Nephron progenitor cell (in vitro differentiated cells): ENCODE data around the gene ZNF639.

Experiments
- DNase-seq: peaks from one replicate; pipeline ENCODE4 v3.0.0; 2021
- H3K27ac Mint-ChIP-seq: 2 replicates; pipeline ENCODE4 v1.8.0; 2021; ENCODE audit warnings: mild to moderate bottlenecking, moderate library complexity, mixed read lengths
- H3K27me3 Mint-ChIP-seq: 2 replicates; pipeline ENCODE4 v1.8.0; 2021; ENCODE audit warnings: mild to moderate bottlenecking, low read depth, mixed read lengths; ENCODE audit not compliant: poor library complexity
- H3K36me3 Mint-ChIP-seq: 2 replicates; pipeline ENCODE4 v1.8.0; 2021; ENCODE audit warnings: low read depth, mixed read lengths
- H3K4me1 Mint-ChIP-seq: 2 replicates; pipeline ENCODE4 v1.8.0; 2021; ENCODE audit warnings: mixed read lengths
- H3K4me3 Mint-ChIP-seq: 2 replicates; pipeline ENCODE4 v1.8.0; 2021; ENCODE audit warnings: mild to moderate bottlenecking, moderate library complexity, mixed read lengths
- H3K9me3 Mint-ChIP-seq: 2 replicates; pipeline ENCODE4 v1.8.0; 2021; ENCODE audit warnings: mild to moderate bottlenecking, moderate library complexity, mixed read lengths
- TF ChIP-seq, protein P1 (sequence below): fragments of 200-600 bp; sonication (generic); IDR thresholded peaks from 2 replicates; pipeline ENCODE4 v1.5.0; 2021; ENCODE audit warnings: antibody characterized with exemption

The ZNF639 gene

DNA sequence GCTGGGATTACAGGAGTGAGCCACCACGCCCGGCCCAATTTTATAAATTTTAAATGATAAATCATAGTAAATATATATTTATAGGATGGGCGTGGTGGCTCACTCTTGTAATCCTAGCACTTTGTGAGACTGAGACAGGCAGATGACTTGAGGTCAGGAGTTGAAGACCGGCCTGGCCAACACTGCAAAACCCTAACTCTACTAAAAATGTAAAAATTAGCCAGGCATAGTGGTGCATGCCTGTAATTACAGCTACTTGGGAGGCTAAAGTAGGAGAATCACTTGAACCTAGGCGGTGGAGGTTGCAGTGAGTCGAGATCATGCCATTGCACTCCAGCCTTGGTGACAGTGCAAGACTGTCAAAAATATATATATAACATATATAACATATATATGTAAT, 51.1 kb downstream of the ZNF639 start:
- Mint-ChIP-seq H3K36me3 (peaks cover 32% of the 10 kb centered on the region), H3K4me1 (no peaks in the 10 kb centered on the region), H3K27ac (no peak overlapping the region), H3K4me3 (no peak overlapping the region), H3K27me3 (no peaks in the 10 kb centered on the region), H3K9me3 (no peaks in the 10 kb centered on the region)
- TF ChIP-seq, protein P1, sequence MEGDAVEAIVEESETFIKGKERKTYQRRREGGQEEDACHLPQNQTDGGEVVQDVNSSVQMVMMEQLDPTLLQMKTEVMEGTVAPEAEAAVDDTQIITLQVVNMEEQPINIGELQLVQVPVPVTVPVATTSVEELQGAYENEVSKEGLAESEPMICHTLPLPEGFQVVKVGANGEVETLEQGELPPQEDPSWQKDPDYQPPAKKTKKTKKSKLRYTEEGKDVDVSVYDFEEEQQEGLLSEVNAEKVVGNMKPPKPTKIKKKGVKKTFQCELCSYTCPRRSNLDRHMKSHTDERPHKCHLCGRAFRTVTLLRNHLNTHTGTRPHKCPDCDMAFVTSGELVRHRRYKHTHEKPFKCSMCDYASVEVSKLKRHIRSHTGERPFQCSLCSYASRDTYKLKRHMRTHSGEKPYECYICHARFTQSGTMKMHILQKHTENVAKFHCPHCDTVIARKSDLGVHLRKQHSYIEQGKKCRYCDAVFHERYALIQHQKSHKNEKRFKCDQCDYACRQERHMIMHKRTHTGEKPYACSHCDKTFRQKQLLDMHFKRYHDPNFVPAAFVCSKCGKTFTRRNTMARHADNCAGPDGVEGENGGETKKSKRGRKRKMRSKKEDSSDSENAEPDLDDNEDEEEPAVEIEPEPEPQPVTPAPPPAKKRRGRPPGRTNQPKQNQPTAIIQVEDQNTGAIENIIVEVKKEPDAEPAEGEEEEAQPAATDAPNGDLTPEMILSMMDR = no peak
- DNase-seq = no peak

GRCh38 chr3:179375091-179375999, 52.5 kb downstream of the ZNF639 start:
- DNase-seq = no peak
- peaks cover 42% of the 10 kb centered on the region for H3K36me3 Mint-ChIP-seq
- no peaks in the 10 kb centered on the region for H3K4me1 Mint-ChIP-seq
- no peaks in the 10 kb centered on the region for H3K9me3 Mint-ChIP-seq
- no peaks in the 10 kb centered on the region for H3K27me3 Mint-ChIP-seq
- H3K27ac Mint-ChIP-seq = no peak overlapping the region
- TF ChIP-seq, protein P1 = no peak
- H3K4me3 Mint-ChIP-seq = no peak overlapping the region

DNA sequence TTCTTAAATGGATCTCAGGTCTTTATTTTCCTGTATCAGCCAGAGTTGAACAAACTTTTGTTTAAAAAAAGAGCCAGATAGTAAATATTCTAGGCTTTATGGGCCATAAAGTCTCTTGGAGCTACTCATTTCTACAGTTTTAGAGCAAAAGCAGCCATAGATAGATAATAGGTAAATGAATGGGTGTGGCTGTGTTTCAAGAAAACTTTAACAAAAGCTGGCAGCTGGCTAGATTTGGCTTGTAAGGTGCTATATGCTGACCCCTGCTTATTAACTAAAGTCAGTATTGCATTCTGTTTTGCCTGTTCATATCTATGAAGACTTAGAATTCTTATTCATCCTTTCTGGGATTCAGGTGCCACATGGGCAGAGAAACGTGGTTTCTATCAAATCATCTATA, 53.6 kb downstream of the ZNF639 start:
- H3K27me3 Mint-ChIP-seq = no peaks in the 10 kb centered on the region
- TF ChIP-seq, protein P1 = no peak
- H3K27ac Mint-ChIP-seq = no peak overlapping the region
- peaks cover 40% of the 10 kb centered on the region for H3K36me3 Mint-ChIP-seq
- H3K4me3 Mint-ChIP-seq = no peak overlapping the region
- no peak for DNase-seq
- H3K4me1 Mint-ChIP-seq = no peaks in the 10 kb centered on the region
- no peaks in the 10 kb centered on the region for H3K9me3 Mint-ChIP-seq
